DMS114 treated with DMSO at 0.1 percent for 48 hours (cell line): ENCODE results near the gene CCDC88B.

Experiments used
- DNase-seq: peaks from one replicate; lab custom pipeline; 2025; ENCODE audit not compliant: unreplicated experiment; lab: John Stamatoyannopoulos, UW

CCDC88B gene

DNA sequence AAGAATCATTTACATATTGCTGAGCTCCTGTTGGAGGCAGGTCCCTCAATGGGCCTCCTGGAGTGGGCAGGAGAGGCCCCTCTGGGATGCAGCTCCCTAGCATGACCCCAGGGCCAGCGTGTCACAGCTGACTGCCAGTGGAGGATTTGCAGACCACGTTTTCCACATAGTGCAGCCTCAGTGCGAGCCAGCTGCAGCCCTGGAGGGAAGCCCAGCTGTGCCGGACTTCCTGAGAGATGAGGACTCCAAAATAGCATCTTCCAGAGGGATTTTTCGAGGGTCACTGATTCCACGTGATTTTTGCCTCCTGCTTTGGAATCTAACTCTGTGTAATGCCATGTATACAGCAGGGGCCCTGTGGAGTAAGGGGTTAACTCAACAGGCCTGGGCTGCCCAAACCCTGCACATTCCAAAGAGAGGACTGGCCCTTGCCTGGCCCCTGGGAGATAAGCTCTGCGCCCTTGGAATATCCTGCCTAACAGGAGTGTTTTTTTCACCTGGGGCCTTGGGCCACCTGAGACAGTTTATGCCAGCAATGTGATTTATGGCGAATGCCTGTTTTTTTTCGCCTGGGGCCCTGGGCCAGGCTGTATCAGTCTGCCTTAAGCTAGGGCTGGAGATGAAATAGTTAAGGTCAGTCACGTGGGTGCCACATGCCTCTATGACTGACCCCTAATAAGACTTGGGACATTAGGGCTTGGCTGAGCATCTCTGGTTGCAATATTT is 66.4 kb downstream of the CCDC88B start:
- no peak for DNase-seq
